HTR-8/SVneo (cell line): Measurements from ENCODE around the gene ZMAT5.

Source experiments
- DNase-seq: peaks from one replicate; pipeline ENCODE4 v3.0.0; 2011; ENCODE audit warnings: low spot score, mixed read lengths; ENCODE audit not compliant: insufficient read length
- FAIRE-seq: peaks from 2 replicates; lab custom pipeline; 2011; peaks lifted over from hg19 to GRCh38; lab: Jason Lieb, UNC

Gene ZMAT5

DNA sequence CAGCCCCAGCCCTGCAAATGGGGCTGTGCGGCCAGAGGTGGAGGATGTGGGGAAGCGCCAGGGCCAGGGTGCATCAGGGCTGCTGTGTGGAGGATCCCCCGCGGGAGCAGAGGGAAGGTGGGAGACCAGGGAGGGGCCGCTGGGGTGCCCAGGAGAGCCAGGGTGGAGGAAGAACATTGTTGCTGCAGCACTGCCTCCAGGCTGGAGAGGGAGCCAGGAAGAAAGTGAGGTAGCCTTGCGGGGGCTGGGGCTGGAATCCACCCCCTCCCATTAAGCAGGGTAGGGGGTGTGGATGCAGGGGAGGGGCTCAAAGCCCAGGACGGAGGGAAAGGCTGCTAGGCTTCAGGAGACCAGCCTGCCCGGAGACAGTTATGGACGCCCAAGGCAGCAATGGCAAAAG, 32.0 kb downstream of the ZMAT5 start:
- no peak for DNase-seq
- FAIRE-seq, result no peak

DNA sequence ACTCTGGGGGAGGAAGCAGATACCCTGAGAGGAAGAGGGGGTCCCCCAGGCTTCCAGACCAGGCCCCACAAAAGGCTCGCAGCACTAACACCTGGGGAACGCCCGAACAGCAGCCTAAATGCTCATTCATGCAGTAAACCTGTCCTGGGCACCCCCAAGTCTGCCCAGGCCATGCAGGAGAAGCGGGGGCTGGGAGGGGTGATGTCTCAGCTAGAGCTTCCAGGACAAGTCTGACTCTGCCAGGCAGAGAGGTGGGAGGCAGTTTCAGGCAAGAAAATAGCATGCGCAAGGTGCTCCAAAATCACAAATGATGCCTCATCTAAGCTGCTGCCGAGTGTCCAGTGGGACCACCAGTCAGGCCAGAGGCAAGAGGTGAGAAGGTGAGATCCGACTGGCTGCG, 32.4 kb downstream of the ZMAT5 start:
- FAIRE-seq (no peak), DNase-seq (no peak)

DNA sequence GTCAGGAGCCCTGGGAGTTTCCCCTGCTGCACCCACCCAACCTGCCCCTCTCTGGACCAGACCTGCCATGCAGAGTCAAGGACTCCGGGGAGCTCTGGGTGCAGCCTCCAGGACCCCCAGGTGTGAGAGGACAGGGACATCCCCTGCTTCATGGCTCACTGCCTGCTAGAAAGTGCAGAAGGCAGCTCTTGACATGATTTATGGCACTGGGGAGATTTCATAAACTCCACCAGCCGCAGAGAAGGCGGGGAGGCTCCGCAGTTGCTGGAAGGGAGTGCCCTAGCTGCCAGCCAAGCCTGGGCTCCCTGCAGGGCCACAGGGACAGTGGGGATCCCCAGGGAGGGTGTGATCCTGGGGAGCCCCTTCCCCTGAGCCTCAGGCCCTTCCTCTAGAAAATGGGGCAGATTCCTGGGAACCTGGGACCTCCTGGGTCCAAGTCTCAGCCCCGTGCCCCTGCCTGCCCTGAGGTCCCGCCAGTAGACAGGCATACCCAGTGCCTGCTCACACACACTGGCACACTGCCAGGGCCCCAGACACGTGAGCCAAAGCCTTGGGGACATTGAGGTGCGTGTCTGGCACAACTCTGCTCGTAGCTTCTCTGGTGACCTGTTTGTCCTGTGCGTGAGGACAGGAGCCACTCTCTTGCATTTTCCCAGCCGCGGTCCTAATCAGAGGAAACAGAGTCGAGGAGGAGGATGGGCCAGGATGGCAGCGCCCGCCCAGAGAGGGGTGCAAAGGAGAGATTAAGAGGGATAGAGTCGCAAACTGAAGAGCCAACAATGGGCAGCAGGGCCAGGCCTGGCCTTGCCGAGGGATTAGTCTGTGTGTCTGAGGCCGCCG, 33.2 kb downstream of the ZMAT5 start:
- FAIRE-seq, result no peak
- no peak for DNase-seq

DNA sequence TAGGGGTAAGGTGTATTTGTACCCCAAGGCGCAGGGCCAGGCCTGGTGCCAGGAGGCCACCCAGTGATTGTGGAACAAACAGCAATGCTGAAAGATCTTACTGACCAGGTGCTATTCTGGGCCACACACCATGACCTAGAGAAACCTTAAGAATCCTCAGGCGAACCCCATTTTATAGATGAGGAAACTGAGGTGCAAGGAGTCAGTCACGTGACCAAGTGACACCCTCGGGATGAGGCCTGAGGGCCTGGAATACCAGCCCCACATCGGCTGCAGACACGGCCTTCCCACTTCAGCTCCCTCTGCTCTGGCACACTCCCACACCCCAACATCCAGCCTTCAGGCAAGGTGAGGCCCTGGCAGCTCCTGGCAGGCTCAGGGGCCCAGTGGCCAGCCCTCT, 33.9 kb downstream of the ZMAT5 start:
- no peak for DNase-seq
- FAIRE-seq, result no peak

DNA sequence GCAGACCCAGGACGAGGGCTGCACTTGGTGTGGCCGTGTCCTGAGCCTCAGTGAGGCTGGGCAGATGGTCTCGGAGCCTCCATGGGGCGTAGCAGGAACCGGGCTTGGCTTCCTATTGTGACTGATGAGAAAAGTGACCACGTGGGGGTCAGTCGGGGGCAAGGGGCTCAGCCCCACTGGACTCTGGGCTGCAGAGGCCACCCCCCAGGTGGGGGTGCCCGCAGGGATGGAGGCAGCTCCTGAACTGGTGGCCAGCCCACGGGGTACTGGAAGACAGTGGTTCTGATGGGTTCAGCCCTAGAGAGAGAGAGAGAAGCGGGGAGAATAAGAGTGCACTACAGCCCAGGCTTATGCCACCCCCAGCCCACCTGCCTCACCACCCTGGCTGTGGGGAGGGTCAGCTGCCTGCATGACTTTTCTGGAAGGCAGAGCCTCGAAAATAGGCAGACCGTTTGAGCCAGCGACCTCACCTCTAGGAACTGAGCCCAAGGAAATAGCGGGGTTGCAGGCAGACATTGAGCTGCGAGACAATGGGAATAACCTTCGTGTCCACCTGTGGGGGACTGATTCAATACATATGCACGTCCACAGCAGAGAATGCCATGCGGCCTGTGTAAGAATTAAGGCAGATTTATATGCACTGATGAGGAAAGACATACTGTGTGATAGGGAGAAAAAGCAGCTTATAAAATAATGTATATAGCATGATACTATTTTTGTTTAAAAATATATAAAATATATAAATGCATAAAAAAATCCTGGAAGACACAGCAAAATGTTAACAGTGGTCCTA, 35.6 kb downstream of the ZMAT5 start:
- FAIRE-seq (no peak), DNase-seq (no peak)

DNA sequence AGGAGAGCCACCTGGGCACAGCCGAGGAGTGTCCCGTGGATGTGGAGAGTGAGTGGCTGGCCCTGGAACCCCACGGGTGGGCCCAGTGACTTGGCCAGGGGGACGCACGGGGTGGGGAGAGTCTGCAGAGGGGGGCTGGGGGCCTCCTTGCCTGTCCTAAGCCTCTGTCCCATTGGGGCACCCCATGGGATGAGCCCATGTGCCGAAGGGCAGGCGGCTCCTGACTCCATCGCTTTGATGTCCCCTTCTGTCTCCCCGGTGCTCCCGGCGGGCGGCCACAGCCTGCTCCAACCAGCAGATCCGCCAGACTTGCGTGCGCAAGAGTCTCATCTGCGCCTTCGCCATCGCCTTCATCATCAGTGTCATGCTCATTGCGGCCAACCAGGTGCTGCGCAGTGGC, 37.6 kb downstream of the ZMAT5 start:
- FAIRE-seq (no peak), DNase-seq (no peak)

DNA sequence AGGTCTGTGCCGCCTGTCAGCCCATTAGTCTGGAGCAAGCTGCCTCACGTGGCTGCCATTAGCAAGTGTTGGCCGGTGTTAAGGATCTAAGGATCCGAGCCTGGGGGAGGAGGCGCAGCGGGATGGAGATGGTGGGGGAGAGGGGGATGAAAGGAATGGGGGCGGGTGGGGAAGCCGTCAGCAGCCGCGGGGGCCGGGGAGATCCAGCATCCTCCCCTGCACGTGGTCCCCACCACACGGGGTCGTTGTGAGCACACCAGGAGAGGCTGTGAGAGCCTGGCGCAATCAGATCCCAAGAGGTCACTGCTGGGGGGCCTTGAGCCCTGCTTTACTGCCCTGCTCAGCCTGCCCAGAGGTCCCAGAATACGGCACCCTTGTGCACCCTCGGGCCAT, 39.7 kb downstream of the ZMAT5 start:
- FAIRE-seq (no peak), DNase-seq (peak; percentile 54)

DNA sequence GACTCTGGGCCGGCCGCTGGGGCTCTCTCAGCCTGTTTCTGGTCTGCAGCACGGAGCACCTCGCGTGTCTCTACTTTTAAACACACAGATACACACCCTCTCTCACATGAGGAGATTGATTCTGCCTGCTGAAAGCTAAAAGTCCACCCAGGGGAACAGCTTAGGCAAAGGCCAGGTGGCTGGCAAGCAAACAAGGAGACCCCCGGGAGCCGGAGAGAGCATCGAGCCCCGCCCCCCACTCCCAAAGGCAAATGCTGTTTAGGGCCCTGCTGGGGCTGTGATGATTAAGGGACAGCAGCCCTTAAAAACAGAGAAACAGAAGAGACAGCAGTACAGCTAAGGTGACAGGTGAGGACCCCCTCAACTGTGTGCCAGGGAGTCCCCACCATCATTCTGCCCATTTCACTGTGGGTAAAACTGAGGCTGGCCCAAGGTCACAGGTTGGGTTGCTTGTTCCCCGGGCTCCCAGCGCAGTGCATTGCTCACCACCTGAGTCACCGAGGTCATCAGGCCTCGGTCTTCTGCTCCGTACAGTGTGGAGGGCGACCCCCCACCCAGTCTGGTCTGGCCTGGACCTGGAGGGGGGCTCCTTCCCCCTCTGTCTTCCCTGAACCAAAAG, 40.2 kb downstream of the ZMAT5 start:
- DNase-seq, result no peak
- no peak for FAIRE-seq

DNA sequence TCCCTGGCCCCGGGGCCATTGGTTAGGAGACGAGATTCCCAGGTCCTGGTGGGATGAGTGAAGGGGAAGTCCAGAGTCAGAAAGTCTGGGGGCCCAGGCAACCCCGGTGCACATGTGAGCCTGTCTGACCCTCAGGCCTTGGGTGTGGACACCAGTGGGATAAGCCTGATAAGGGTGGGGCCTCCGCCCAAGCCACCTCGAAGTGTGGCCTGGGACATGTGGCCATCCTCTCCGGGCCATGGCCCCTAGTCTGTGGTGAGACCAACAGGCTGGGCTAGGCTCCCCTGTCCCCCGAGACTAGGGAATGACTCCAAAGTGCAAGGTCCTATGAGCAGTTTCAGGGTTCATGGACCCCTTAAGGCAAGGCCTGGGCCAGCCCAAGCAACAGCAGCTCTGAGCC, 40.7 kb downstream of the ZMAT5 start:
- DNase-seq, result no peak
- FAIRE-seq, result no peak

DNA sequence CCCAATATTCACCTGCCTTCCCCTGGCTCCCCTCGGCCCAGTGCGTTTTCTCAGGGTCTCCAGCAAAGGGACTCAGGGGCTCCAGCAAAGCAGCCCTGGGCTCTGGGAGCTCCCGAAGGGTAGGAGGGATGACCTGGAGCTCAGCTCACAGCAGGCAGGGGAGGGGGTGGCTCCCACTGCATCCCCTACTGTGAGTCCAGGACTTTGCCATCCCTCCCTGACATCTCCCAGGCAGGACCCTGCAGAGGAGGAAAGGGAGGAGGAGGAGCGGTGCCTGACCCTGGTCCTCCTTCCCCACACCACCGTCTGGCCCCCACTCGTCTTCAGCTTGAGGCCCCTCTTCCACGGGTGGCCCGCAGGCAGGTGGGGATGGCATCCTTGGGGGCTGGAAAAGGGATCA, 42.0 kb downstream of the ZMAT5 start:
- DNase-seq (no peak), FAIRE-seq (no peak)

DNA sequence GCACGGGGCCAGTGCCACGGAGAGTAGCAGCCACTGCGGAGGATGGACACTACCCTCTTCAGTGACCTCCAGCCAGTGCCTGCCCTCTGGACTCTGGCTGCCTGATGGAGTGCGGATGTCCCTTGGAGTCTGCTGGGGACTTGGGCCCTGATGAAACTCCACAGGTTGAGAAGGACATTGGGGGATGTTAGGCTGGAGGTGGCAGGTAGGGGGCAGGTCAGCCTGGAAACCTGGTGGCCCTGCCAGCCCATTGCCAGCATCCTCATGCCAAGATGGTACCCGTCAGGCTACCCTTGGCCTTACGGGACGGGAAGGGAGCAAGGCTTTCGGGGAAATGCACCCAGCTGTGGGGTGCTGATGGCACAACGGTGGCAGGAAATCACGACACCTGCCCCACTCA, 43.0 kb downstream of the ZMAT5 start:
- no peak for FAIRE-seq
- no peak for DNase-seq

DNA sequence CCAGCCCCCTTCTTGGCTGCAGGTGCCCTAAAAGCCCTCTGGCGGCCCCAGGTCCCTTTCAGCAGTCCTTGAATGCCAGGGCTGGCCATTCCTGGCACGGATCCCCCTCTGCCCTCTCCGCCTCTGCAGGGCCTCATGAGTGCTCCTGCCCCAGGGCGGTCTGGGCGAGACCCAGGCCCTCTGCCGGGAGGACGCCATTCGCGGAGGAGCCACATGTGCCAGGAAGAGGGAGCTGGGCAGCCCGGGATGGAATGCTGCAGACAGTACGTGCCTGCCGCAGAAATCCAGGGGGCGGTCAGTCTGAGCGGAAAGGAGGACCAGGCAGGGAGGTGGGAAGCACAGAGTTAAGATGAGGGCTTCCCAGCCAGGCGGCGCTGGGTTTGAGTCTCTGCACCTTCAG, 44.2 kb downstream of the ZMAT5 start:
- DNase-seq (no peak), FAIRE-seq (no peak)

DNA sequence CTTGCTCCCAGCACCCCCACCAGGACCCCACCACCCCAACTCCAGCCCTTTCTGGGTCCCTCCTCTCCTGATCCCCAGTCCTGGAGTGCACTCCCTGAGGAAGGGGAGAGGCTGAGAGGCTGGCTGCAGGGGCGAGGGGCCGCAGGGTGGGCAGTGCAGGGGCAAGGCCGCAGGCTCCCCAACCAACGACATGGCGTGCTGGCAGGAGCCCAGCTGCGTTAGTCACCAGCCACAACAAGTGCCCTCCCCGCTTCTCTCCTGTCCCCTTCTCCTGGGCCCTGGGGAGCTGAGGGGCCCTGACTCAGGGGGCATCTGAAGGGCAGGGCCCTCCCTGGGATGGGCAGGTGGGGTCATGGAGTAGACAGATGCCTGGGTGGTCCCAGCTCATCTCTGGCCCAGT, 44.7 kb downstream of the ZMAT5 start:
- no peak for DNase-seq

DNA sequence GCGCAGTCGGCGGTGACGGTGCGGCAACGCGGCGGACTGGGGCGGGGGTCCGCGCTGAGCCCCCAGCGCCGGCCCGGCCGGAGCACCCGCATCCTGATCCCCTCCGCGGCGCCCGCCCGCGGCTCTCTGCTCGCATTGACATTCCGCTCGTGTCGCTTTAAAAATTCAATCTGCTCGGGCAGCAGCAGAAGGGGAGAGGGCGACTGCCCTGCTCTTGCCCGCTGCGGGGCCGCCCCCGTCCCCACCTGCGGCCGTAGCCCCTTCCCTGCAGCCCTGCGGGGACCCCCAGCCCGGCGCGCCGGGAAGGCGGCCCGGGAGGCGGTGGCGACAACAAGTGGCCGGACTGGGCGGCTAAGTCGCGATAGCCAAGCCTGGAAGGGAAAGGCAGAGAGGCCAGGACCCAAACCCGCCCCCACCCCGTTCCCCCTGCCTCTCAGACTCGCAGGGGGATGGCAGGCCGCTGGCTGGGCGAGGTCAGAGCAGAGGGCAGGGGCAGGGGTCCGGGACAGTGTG, 45.9 kb downstream of the ZMAT5 start:
- DNase-seq (no peak), FAIRE-seq (no peak)

More for the DNA sequence above, 44.7 kb downstream of the ZMAT5 start:
- FAIRE-seq, result no peak

DNA sequence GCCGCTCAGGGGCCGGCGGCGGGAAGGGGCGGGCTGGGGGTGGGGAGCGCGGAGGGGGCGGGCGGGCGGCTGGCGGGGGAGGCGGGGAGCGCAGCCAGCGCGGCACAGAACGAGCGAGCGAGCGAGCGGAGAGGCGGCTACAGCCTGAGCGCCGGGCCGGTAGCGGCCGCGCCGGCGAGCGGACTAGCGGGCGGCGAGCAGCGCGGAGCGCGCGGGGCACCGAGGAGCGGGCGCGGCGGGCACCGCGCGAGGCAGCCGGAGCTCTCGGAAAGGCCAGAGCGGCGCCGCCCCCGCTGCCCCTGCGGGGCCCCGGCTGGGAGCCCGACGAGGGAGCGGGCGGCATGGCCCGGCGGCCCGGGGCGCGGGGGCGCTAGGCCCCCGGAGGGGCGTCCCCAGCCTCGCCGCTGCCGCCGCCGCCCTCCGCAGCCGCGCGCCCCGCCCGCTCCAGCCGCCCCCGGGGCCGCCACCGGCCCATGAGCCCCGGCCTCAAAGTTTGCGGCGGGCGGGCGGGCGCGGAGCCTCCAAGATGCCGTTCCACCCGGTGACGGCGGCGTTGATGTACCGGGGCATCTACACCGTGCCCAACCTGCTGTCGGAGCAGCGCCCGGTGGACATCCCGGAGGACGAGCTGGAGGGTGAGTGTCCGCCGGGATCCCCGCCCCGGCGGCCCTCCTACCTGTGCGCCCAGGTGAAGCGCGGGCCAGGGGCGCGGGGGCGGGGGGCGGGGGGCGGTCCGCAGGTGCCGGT, 46.7 kb downstream of the ZMAT5 start, which contains the start of gene CABP7:
CABP7 (plus strand) TSS at position 105 of the 747 bp plus-strand sequence; CDS start at position 527, 422 bp downstream.
- no peak for DNase-seq

DNA sequence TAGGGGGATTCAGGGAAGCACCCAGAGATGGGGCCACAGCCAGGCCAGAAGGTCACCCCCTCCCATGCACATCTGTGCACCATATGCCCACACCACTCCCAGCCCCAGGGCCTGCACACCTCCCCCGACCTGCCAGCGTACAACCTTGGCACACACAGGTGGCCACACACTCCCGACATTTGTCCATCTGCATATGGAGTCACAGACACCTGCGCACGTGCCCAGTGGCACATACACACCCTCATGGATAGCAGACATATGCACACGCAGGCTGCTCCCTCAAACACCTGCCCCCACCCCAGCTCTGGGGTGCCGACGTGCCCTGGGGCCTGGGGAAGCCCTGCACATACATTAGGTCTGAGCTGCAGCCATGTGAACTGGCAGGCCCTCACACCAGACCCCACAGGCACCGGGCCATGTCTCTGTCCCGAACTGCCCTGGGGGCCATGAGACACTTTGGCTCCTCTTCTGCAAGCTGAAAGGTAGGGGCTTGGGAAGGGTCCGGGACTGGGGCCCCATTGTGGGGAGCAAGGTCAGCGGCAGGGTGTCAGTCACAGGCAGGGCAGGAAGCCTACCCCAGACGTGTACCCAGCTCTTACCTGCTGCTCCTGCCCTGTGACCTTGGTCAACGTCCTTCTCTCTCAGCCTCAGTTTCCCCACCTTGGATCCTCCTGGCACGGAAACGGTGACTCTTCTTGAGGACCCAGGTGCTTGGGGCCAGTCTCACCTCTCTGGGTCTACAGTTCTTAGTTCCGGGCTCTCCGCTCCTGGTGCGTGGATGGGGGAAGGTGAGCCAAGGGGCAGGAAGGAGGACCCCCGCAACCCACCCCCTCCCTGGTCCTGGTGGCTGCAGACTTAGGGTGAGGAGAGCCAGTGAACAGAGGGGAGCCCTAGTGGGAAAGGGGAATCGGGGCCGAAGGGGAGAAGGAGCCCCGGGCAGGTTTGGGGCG, 47.6 kb downstream of the ZMAT5 start:
- FAIRE-seq (no peak), DNase-seq (no peak)

More for the DNA sequence above, 46.7 kb downstream of the ZMAT5 start, which contains the start of gene CABP7:
- no peak for FAIRE-seq

DNA sequence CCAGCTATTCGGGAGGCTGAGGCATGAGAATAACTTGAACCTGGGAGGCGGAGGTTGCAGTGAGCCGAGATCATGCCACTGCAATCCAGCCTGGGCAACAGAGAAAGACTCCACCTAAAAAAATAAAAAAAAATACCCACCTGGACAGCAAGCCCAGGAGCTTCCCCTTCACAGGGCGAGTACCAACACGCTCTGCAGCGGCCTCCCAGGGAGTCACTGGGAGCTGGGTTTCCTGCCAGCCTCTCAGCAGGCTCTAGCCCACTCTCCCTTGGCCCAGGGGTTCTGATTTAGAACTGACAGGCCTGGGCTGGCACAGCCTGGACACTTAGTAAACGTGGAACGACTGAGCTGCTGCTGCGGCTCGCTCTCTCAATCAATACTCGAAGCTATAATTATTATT, 49.0 kb downstream of the ZMAT5 start:
- DNase-seq, result no peak
- FAIRE-seq, result no peak

DNA sequence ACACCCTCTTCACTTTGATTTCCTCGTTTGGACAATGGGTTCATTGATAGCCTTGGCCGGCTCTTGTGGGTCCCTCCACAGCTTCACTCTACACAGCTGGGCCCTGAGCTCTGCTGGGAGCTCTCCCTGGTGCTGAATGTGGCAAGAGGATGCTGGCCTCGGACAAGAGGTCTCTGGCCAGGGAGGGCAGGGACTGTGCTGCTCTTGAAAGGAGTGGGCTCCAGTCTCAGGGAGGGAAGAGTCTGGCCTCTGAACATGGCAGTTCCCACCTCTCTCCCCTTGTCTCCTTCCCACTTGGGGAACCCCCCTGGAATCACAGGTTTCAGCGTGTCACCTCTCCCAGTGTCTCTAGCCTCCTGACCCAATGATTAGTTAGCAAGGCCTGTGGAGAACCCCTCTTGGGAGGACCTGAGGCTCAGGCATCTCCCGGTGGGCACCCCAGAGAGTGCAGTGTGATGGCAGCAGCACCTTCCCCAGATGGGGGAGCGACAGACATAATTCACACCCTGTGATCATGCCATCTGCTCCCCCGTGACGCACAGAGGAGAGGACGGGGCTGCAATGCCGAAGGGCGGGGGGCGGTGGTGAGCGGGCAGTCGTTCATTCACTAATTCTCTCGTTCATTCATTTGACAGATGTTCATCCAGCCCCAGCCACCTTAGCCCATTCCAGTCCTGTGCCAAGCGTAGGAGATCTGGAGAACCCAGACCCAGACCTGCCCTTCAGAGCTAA, 49.8 kb downstream of the ZMAT5 start:
- FAIRE-seq (no peak), DNase-seq (peak; percentile 57)
